ENCODE measurements around the gene ORC2.

ORC2 gene

DNA sequence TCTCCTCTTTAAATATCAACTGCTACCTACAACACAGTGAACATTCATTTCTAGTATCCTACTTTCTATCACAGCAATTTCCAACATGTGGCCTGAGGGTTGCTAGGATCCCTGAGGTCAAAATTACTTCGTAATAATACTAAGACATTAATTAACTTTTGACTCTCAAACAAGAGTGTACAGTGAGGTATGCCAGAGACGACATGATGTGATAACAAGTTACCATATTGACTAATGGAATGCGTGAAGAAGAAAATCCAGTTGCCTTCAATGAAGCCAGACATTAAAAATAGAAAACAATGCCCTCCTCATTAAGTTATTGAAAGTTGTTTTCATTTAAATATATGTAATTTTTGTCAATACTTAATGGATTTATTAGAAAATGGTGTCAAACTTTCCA is 13.1 kb downstream of the ORC2 start:
- H3K4me3 ChIP-seq (ENCODE audit: low read length) = no peak overlapping the region
- no peaks in the 10 kb centered on the region for H4K20me1 ChIP-seq (ENCODE audit: insufficient read depth, low read length)
- no peak overlapping the region for H3K9ac ChIP-seq (ENCODE audit: low read length)
- H2AFZ ChIP-seq (ENCODE audit: low read depth, low read length) = no peak overlapping the region
- no peaks in the 10 kb centered on the region for H3K9me3 ChIP-seq (ENCODE audit: insufficient read depth, low read length)
- H3K4me1 ChIP-seq (ENCODE audit: low read length) = no peaks in the 10 kb centered on the region
- no peaks in the 10 kb centered on the region for H3K79me2 ChIP-seq (ENCODE audit: low read length)
- no peaks in the 10 kb centered on the region for H3K27me3 ChIP-seq (ENCODE audit: low read depth, low read length)
- H3K4me2 ChIP-seq (ENCODE audit: low read length) = no peak overlapping the region
- no peak overlapping the region for H3K27ac ChIP-seq (ENCODE audit: low read length)
- TF ChIP-seq, protein P1, sequence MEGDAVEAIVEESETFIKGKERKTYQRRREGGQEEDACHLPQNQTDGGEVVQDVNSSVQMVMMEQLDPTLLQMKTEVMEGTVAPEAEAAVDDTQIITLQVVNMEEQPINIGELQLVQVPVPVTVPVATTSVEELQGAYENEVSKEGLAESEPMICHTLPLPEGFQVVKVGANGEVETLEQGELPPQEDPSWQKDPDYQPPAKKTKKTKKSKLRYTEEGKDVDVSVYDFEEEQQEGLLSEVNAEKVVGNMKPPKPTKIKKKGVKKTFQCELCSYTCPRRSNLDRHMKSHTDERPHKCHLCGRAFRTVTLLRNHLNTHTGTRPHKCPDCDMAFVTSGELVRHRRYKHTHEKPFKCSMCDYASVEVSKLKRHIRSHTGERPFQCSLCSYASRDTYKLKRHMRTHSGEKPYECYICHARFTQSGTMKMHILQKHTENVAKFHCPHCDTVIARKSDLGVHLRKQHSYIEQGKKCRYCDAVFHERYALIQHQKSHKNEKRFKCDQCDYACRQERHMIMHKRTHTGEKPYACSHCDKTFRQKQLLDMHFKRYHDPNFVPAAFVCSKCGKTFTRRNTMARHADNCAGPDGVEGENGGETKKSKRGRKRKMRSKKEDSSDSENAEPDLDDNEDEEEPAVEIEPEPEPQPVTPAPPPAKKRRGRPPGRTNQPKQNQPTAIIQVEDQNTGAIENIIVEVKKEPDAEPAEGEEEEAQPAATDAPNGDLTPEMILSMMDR (IDR thresholded peaks at IDR 0.05; ENCODE audit: low read depth, low read length) = no peak
- TF ChIP-seq EZH2phosphoT487 (IDR thresholded peaks at IDR 0.05; ENCODE audit: low read depth) = no peak
- peaks cover 26% of the 10 kb centered on the region for H3K36me3 ChIP-seq (replicated peaks; ENCODE audit: low read depth, low read length)

DNA sequence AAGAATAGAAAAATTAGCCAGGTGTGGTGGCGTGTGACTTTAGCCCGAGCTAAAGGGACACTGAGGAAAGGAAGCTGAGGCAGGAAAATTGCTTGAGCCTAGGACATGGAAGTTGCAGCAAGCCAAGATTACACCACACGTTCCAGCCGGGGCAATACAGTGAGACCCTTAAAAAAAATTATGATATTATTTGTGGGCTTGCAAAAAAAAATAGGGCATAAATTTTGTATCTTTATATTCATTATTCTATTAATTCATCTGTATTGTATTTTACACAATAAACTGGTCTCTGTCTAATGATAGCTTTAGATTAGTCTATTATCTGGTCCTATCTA is 18.1 kb downstream of the ORC2 start:
- no peak overlapping the region for H3K4me2 ChIP-seq (ENCODE audit: low read length)
- H3K36me3 ChIP-seq (replicated peaks; ENCODE audit: low read depth, low read length) = peaks cover 32% of the 10 kb centered on the region
- no peak overlapping the region for H3K4me3 ChIP-seq (ENCODE audit: low read length)

DNA sequence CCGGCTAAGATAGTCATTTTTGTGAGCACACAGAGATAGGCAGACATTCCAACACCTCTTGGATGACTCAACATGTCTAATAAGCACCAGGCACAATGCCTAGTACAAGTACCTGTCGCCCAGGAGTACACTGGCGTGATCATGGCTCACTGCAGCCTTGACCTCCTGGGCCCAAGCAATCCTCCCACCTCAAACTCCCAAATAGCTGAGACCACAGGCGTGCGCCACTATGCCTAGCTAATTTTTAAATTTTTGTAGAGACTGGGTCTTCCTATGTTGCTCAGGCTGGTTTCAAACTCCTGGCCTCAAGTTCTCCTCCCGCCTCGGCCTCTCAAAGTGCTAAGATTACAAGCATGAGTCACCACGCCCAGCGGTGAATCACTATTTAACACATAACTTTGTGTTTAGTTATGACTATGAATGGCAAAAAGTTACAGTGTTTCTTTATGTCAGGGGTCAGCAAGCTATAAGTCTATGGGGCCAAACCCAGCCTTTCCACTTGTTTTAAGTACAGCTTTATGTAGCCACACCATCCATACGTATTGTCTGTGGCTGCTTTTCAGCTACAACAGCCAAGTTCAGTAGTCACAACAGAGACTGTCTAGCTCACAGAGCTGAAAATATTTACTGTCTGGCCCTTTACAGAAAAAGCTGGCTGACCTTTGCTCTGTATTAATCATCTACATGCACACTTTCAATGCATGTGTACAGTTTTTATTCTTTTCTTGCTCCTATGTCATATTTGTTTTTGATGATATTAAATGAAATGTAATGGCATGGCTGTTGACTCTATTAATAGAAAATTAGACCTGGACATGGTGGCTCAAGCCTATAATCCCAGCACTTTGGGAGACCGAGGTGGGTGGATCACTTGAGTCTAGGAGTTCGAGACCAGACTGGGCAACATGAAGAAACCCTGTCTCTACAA is 18.7 kb downstream of the ORC2 start:
- no peaks in the 10 kb centered on the region for H3K9me3 ChIP-seq (ENCODE audit: insufficient read depth, low read length)
- H2AFZ ChIP-seq (ENCODE audit: low read depth, low read length) = no peak overlapping the region
- no peaks in the 10 kb centered on the region for H3K27me3 ChIP-seq (ENCODE audit: low read depth, low read length)
- H3K79me2 ChIP-seq (ENCODE audit: low read length) = no peaks in the 10 kb centered on the region
- no peak overlapping the region for H3K9ac ChIP-seq (ENCODE audit: low read length)
- peaks cover 38% of the 10 kb centered on the region for H3K36me3 ChIP-seq (replicated peaks; ENCODE audit: low read depth, low read length)
- peaks cover 35% of the 10 kb centered on the region for H3K4me1 ChIP-seq (ENCODE audit: low read length)
- H3K4me2 ChIP-seq (ENCODE audit: low read length) = peak overlapping the region; percentile 1; the same call in 1 of the 2 replicates
- TF ChIP-seq EZH2phosphoT487 (IDR thresholded peaks at IDR 0.05; ENCODE audit: low read depth) = no peak
- TF ChIP-seq, protein P1 (IDR thresholded peaks at IDR 0.05; ENCODE audit: low read depth, low read length) = no peak
- H4K20me1 ChIP-seq (ENCODE audit: insufficient read depth, low read length) = no peaks in the 10 kb centered on the region
- no peak overlapping the region for H3K4me3 ChIP-seq (ENCODE audit: low read length)
- H3K27ac ChIP-seq (ENCODE audit: low read length) = peak overlapping the region; percentile 27

More for the DNA sequence above, 18.1 kb downstream of the ORC2 start:
- Histone ChIP-seq H3K79me2 (ENCODE audit: low read length) (no peaks in the 10 kb centered on the region), H3K4me1 (ENCODE audit: low read length) (peaks cover 35% of the 10 kb centered on the region), H3K9me3 (ENCODE audit: insufficient read depth, low read length) (no peaks in the 10 kb centered on the region), H4K20me1 (ENCODE audit: insufficient read depth, low read length) (no peaks in the 10 kb centered on the region), H3K9ac (ENCODE audit: low read length) (no peak overlapping the region), H3K27ac (ENCODE audit: low read length) (no peak overlapping the region), H3K27me3 (ENCODE audit: low read depth, low read length) (no peaks in the 10 kb centered on the region), H2AFZ (ENCODE audit: low read depth, low read length) (no peak overlapping the region)
- TF ChIP-seq, protein P1 (IDR thresholded peaks at IDR 0.05; ENCODE audit: low read depth, low read length) = no peak
- no peak for TF ChIP-seq EZH2phosphoT487 (IDR thresholded peaks at IDR 0.05; ENCODE audit: low read depth)

DNA sequence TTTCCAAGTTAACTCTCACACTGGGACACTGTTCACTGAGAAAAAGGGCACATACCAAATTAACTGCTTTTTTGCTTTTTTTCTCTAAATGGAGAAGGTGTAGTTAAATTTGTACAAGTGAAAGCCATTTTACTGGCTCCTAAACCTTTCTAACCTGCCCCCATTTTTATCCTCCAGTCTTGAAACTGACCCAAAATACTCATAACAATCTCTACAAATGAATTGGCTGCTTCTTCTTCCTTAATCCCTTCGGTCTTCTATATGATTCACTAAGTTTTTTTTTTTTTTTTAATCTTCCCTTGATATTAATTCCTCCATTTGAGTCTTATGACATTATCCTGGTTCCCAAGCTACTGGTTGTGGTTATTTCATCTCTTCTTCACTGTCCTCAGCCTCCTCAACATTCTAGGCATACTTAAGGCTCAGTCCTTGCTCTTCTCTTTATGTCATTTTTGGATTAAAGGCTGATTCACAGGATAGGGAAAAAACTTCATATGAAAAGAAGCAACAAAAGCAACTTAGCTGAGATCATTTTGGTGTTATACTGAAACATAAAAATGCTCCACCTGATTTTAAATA is 19.8 kb downstream of the ORC2 start:
- Histone ChIP-seq H4K20me1 (ENCODE audit: insufficient read depth, low read length) (no peaks in the 10 kb centered on the region), H3K36me3 (replicated peaks; ENCODE audit: low read depth, low read length) (peaks cover 36% of the 10 kb centered on the region), H3K9ac (ENCODE audit: low read length) (no peak overlapping the region), H3K9me3 (ENCODE audit: insufficient read depth, low read length) (no peaks in the 10 kb centered on the region), H3K79me2 (ENCODE audit: low read length) (no peaks in the 10 kb centered on the region), H3K27me3 (ENCODE audit: low read depth, low read length) (no peaks in the 10 kb centered on the region), H3K4me3 (ENCODE audit: low read length) (peak overlapping the region; percentile 0; the same call in 1 of the 2 replicates), H2AFZ (ENCODE audit: low read depth, low read length) (no peak overlapping the region), H3K4me2 (ENCODE audit: low read length) (peak overlapping the region; percentile 54), H3K27ac (ENCODE audit: low read length) (peak overlapping the region; percentile 63), H3K4me1 (ENCODE audit: low read length) (peaks cover 35% of the 10 kb centered on the region)
- TF ChIP-seq, protein P1 (IDR thresholded peaks at IDR 0.05; ENCODE audit: low read depth, low read length) = no peak
- TF ChIP-seq EZH2phosphoT487 (IDR thresholded peaks at IDR 0.05; ENCODE audit: low read depth) = no peak
